DND-41 (cell line): ENCODE results near the gene DUOXA2.

Experiments
- ATAC-seq: fragments of 200-7000 bp; cut with Tn5 transposase; 3 replicates; pipeline ENCODE4 v1.9.1; 2021; ENCODE audit warnings: low read depth; ENCODE audit not compliant: insufficient read depth
- DNase-seq: peaks from one replicate; pipeline ENCODE4 v3.0.0-alpha.2; 2020
- H2AFZ ChIP-seq: 2 replicates; pipeline ENCODE4 v1.6.0; 2012; ENCODE audit warnings: low read depth, low read length
- H3K27ac ChIP-seq: 2 replicates; pipeline ENCODE4 v1.5.1; 2012; ENCODE audit warnings: low read length, inconsistent platforms
- H3K27me3 ChIP-seq: fragments of 200-600 bp; sonication (generic); 2 replicates; pipeline ENCODE4 v1.6.0; 2012; ENCODE audit warnings: low read length, mild to moderate bottlenecking, inconsistent platforms; ENCODE audit not compliant: insufficient read depth, poor library complexity
- H3K36me3 ChIP-seq: 2 replicates; pipeline ENCODE4 v1.5.1; 2012; ENCODE audit warnings: low read length, inconsistent platforms; ENCODE audit not compliant: insufficient read depth
- H3K4me1 ChIP-seq: 2 replicates; pipeline ENCODE4 v1.5.1; 2012; ENCODE audit warnings: mild to moderate bottlenecking, low read length; ENCODE audit not compliant: insufficient read depth
- H3K4me2 ChIP-seq: 2 replicates; pipeline ENCODE4 v1.6.0; 2012; ENCODE audit warnings: mild to moderate bottlenecking, moderate library complexity, low read length, inconsistent platforms; ENCODE audit not compliant: insufficient read depth
- H3K4me3 ChIP-seq, 2 experiments: fragments of 200-600 bp in 1 of 2; shearing (Covaris generic) in 1 of 2; 2 replicates each; pipeline ENCODE4 v1.5.1; 2012 to 2016; ENCODE audit warnings: inconsistent platforms in 2 of 2, low read length in 2 of 2, mild to moderate bottlenecking in 2 of 2, low read depth in 1 of 2, moderate library complexity in 1 of 2
- H3K79me2 ChIP-seq: 2 replicates; pipeline ENCODE4 v1.6.0; 2012; ENCODE audit warnings: low read length, inconsistent platforms; ENCODE audit not compliant: insufficient read depth
- H3K9ac ChIP-seq: 2 replicates; pipeline ENCODE4 v1.6.0; 2012; ENCODE audit warnings: low read depth, mild to moderate bottlenecking, inconsistent platforms, low read length, moderate library complexity
- H3K9me3 ChIP-seq: 2 replicates; pipeline ENCODE4 v1.5.1; 2012; ENCODE audit warnings: low read length, moderate library complexity, mild to moderate bottlenecking, inconsistent platforms; ENCODE audit not compliant: insufficient read depth, severe bottlenecking
- H4K20me1 ChIP-seq: 2 replicates; pipeline ENCODE4 v1.6.0; 2012; ENCODE audit warnings: low read length; ENCODE audit not compliant: insufficient read depth
- EZH2 ChIP-seq: IDR thresholded peaks from 3 replicates; pipeline ENCODE4 v1.6.1; 2012; ENCODE audit warnings: borderline replicate concordance, low read depth, mild to moderate bottlenecking, moderate library complexity, low read length, inconsistent platforms; ENCODE audit not compliant: severe bottlenecking
- TF ChIP-seq, protein P1 (sequence below): IDR thresholded peaks from 2 replicates; pipeline ENCODE4 v1.5.1; 2012; ENCODE audit warnings: borderline replicate concordance, low read length, moderate library complexity, mild to moderate bottlenecking; ENCODE audit not compliant: poor library complexity, severe bottlenecking; ENCODE audit errors: extremely low read depth

Gene DUOXA2

DNA sequence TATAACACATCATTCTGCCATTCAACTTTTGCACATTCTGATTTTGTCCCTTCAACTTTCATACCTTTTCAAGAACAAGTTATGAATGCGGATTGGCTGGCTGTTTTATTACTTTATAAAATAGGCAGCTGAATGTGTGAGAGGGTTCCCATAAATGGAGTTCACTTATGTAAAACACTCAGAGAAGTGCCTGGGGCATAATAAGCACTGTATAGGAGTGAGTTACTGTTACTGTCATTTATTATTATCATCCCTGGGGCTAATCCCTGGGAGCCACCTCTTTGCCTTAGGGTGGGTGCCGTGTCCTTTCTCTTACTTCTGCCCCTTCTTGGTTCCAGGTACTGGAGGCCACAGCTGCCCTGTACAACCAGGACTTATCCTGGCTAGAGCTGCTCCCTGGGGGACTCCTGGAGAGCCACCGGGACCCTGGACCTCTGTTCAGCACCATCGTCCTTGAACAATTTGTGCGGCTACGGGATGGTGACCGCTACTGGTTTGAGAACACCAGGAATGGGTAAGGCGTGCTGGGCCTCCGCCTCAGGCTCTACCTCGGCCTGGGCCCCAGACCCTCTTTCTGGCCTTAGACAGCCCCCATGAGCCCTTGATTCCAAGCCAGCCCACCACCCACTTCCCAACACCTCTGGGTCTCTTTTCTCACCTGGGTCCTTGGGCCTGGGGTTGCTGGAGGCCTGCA lies 26.6 kb downstream of the DUOXA2 start:
- no peak overlapping the region for H3K4me3 ChIP-seq
- no peaks in the 10 kb centered on the region for H3K9me3 ChIP-seq
- no peak overlapping the region for H3K4me2 ChIP-seq
- DNase-seq (no peak), ATAC-seq (no peak)
- no peaks in the 10 kb centered on the region for H3K79me2 ChIP-seq
- H2AFZ ChIP-seq, result no peak overlapping the region
- no peaks in the 10 kb centered on the region for H4K20me1 ChIP-seq
- no peaks in the 10 kb centered on the region for H3K36me3 ChIP-seq
- no peaks in the 10 kb centered on the region for H3K4me1 ChIP-seq
- no peaks in the 10 kb centered on the region for H3K27me3 ChIP-seq
- TF ChIP-seq, protein P1, sequence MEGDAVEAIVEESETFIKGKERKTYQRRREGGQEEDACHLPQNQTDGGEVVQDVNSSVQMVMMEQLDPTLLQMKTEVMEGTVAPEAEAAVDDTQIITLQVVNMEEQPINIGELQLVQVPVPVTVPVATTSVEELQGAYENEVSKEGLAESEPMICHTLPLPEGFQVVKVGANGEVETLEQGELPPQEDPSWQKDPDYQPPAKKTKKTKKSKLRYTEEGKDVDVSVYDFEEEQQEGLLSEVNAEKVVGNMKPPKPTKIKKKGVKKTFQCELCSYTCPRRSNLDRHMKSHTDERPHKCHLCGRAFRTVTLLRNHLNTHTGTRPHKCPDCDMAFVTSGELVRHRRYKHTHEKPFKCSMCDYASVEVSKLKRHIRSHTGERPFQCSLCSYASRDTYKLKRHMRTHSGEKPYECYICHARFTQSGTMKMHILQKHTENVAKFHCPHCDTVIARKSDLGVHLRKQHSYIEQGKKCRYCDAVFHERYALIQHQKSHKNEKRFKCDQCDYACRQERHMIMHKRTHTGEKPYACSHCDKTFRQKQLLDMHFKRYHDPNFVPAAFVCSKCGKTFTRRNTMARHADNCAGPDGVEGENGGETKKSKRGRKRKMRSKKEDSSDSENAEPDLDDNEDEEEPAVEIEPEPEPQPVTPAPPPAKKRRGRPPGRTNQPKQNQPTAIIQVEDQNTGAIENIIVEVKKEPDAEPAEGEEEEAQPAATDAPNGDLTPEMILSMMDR, result no peak
- no peak for TF ChIP-seq EZH2
- H3K27ac ChIP-seq, result no peak overlapping the region
- H3K9ac ChIP-seq, result no peak overlapping the region

DNA sequence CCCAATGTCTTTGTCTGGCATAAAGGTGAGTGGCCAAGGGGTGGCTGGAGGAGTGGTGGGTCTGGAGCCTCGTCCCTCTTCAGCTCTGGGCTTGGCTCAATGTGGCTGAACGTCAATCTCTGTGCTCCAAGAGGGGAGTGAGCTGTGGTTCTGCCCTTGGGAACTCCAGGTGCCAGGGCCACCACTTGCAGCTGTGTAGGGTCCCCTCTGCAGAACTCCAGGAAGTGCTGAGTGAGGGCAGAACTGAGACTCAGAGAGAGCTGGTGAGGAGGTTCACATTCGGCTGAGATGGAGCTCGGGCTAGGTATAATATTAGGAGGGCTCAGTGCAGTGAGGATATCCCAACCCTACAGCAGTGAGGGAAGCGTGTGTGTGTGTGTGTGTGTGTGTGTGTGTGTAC lies 27.3 kb downstream of the DUOXA2 start:
- no peak for TF ChIP-seq EZH2
- TF ChIP-seq, protein P1, result no peak
- H3K9me3 ChIP-seq, result no peaks in the 10 kb centered on the region
- H4K20me1 ChIP-seq, result no peaks in the 10 kb centered on the region
- no peaks in the 10 kb centered on the region for H3K36me3 ChIP-seq
- H3K4me1 ChIP-seq, result no peaks in the 10 kb centered on the region
- H2AFZ ChIP-seq, result no peak overlapping the region
- no peak overlapping the region for H3K4me3 ChIP-seq
- no peaks in the 10 kb centered on the region for H3K27me3 ChIP-seq
- no peak overlapping the region for H3K4me2 ChIP-seq
- peak; percentile 61; the same call in 2 of the 3 replicates for ATAC-seq
- H3K9ac ChIP-seq, result no peak overlapping the region
- no peak overlapping the region for H3K27ac ChIP-seq
- no peaks in the 10 kb centered on the region for H3K79me2 ChIP-seq
- no peak for DNase-seq

DNA sequence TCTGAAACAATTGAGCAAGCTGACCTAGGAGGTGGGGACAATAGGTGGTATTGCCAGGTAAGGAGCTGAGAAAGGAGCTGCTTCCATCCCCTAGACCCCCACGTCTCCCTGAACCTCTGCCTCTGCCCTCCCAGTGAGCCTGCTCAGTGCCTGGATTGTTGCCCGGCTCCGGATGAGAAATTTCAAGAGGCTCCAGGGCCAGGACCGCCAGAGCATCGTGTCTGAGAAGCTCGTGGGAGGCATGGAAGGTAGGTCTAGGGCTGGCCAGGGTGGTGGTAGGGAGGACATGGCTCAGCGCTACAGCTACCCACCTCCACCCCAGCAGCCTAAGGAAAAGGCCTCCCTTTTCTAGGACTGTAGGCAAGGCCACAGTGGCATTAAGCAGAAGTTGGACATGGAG lies 28.9 kb downstream of the DUOXA2 start:
- no peak overlapping the region for H3K9ac ChIP-seq
- H3K79me2 ChIP-seq, result no peaks in the 10 kb centered on the region
- no peaks in the 10 kb centered on the region for H3K27me3 ChIP-seq
- H3K27ac ChIP-seq, result no peak overlapping the region
- no peak for ATAC-seq
- no peak overlapping the region for H3K4me2 ChIP-seq
- no peak for DNase-seq
- no peaks in the 10 kb centered on the region for H3K36me3 ChIP-seq
- no peaks in the 10 kb centered on the region for H4K20me1 ChIP-seq
- no peak overlapping the region for H3K4me3 ChIP-seq
- H3K4me1 ChIP-seq, result no peaks in the 10 kb centered on the region
- no peak for TF ChIP-seq EZH2
- TF ChIP-seq, protein P1, result no peak
- H2AFZ ChIP-seq, result no peak overlapping the region
- H3K9me3 ChIP-seq, result no peaks in the 10 kb centered on the region
